KBM-7 (cell line): ENCODE results near the gene CSTA.
A peak's percentile ranks its signal among the peaks of the same experiment; 100 is the strongest.

Experiments
- DNase-seq: peaks from one replicate; pipeline ENCODE4 v3.0.0-alpha.2; 2015
- in situ Hi-C: fragments of 300-500 bp; cut with MboI; formaldehyde crosslinking; loops from 2 replicates; pipeline ENCODE4 v1.14.3; 2020; ENCODE audit warnings: low sequenced_read_pairs, low pct_unique_long_range_greater_than_20kb, mixed read lengths

Gene CSTA

GRCh38 chr3:122324871-122325323 lies at the start of gene CSTA:
Gene CSTA (plus strand): TSS chr3:122325248. CDS start chr3:122325293, 45 bp downstream.
- in situ Hi-C loops = no loop called here

GRCh38 chr3:122281891-122282290 lies 43.2 kb upstream of the CSTA start:
- no peak for DNase-seq
- in situ Hi-C loops = no loop called here

More at GRCh38 chr3:122324871-122325323, at the start of gene CSTA:
- DNase-seq = no peak

- in situ Hi-C loops = no loop called here
- no peak for DNase-seq
Measured at GRCh38 chr3:122283796-122284445, 41.1 kb upstream of the CSTA start.

GRCh38 chr3:122284486-122284885 lies 40.6 kb upstream of the CSTA start:
- DNase-seq = no peak
- in situ Hi-C loops = no loop called here

GRCh38 chr3:122294359-122294758 lies 30.7 kb upstream of the CSTA start:
- in situ Hi-C loops = no loop called here
- DNase-seq = no peak

- peak; percentile 34 for DNase-seq
- in situ Hi-C loops = no loop called here
Measured at GRCh38 chr3:122295266-122296062, 29.6 kb upstream of the CSTA start.

GRCh38 chr3:122298239-122298638 lies 26.8 kb upstream of the CSTA start:
- in situ Hi-C loops = no loop called here
- DNase-seq = no peak

GRCh38 chr3:122299215-122299614 lies 25.8 kb upstream of the CSTA start:
- in situ Hi-C loops = no loop called here
- no peak for DNase-seq

GRCh38 chr3:122299872-122300460 lies 25.1 kb upstream of the CSTA start:
- in situ Hi-C loops = no loop called here
- peak; percentile 72 for DNase-seq

- DNase-seq = peak; percentile 15
- in situ Hi-C loops = no loop called here
Measured at GRCh38 chr3:122301063-122301462, 24.0 kb upstream of the CSTA start.

- in situ Hi-C loops = no loop called here
Measured at GRCh38 chr3:122305818-122306621, 19.0 kb upstream of the CSTA start.

GRCh38 chr3:122306622-122306953 lies 18.5 kb upstream of the CSTA start:
- in situ Hi-C loops = no loop called here
- DNase-seq = no peak

More at GRCh38 chr3:122305818-122306621, 19.0 kb upstream of the CSTA start:
- peak; percentile 23 for DNase-seq

GRCh38 chr3:122307094-122307687 lies 17.9 kb upstream of the CSTA start:
- no peak for DNase-seq
- in situ Hi-C loops = no loop called here

- DNase-seq = no peak
- in situ Hi-C loops = no loop called here
Measured at GRCh38 chr3:122307976-122308375, 17.1 kb upstream of the CSTA start.

- DNase-seq = no peak
Measured at GRCh38 chr3:122310361-122310760, 14.7 kb upstream of the CSTA start.

GRCh38 chr3:122312826-122313225 lies 12.2 kb upstream of the CSTA start:
- in situ Hi-C loops = no loop called here
- DNase-seq = peak; percentile 39

More at GRCh38 chr3:122310361-122310760, 14.7 kb upstream of the CSTA start:
- in situ Hi-C loops = no loop called here

GRCh38 chr3:122313281-122313680 lies 11.8 kb upstream of the CSTA start:
- no peak for DNase-seq
- in situ Hi-C loops = no loop called here

- in situ Hi-C loops = no loop called here
Measured at GRCh38 chr3:122314228-122314876, 10.7 kb upstream of the CSTA start.

GRCh38 chr3:122315619-122316018 lies 9.4 kb upstream of the CSTA start:
- in situ Hi-C loops = no loop called here
- no peak for DNase-seq

More at GRCh38 chr3:122314228-122314876, 10.7 kb upstream of the CSTA start:
- DNase-seq = no peak
